Erythroblast (primary cell): ENCODE results near the gene HOXD9.

Source experiments
- GATA1 ChIP-seq: IDR thresholded peaks from 2 replicates; pipeline ENCODE4 v1.6.1; 2011; ENCODE audit warnings: low read depth, mild to moderate bottlenecking, control low read depth, low read length, moderate library complexity
- POLR2A ChIP-seq: IDR thresholded peaks from 2 replicates; pipeline ENCODE4 v1.6.1; 2011; ENCODE audit warnings: mild to moderate bottlenecking, low read length

DNA sequence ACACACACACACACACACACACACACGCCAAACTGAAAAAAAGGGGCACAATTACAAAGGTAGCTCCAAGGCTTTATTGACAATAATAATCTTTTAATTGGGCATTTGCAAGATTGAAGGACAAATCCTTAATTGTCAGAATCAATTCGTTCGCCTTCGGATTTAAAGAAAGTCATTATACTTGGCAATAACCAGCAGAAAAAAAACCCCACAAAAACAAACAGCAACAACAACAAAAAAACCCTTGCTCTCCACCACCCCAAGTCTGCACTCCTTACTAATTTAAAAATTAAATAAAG lies 5.2 kb downstream of the HOXD9 start:
- TF ChIP-seq POLR2A, result no peak
- no peak for TF ChIP-seq GATA1
